ENCODE results near the gene NOC2L. TPM values are rescaled to one million over a fixed set of nuclear protein-coding genes. Genes with fewer than 3 reads are reported as not detected.
"Not testable (repeated sequence)": the region's sequence is repeated elsewhere in the genome, so short reads cannot be mapped to it uniquely, and the experiment has no call there.

NOC2L gene
- polyA plus RNA-seq, 1 donor: 43.6 TPM

DNA sequence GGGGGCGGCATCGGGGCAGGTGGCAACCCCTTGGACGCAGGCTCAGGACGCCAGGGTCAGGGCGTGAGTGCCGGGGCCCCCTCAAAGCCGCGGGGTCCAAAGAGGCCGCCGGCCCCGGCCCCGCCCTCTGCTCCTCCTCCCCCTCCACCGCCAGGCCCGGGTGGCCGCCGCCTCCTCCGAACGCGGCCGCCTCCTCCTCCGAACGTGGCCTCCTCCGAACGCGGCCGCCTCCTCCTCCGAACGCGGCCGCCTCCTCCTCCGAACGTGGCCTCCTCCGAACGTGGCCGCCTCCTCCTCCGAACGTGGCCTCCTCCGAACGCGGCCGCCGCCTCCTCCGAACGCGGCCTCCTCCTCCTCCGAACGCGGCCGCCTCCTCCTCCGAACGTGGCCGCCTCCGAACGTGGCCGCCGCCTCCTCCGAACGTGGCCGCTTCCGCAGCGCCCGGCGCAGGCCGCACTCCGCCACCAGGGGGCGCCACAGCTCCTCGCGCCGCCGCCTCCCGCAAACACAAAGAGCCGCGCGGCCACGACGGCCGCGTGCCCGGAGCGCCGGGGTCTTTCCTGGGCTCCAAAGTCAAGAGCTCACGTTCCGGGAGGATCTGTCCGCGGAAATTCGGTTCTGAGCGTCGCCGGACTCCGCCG, 54.6 kb downstream of the NOC2L start:
- DNase-seq (ENCODE audit: low read depth): peak; percentile 44

- DNase-seq (ENCODE audit: low read depth): no peak
Observed at GRCh38 chr1:903721-904271, 55.3 kb downstream of the NOC2L start.

DNA sequence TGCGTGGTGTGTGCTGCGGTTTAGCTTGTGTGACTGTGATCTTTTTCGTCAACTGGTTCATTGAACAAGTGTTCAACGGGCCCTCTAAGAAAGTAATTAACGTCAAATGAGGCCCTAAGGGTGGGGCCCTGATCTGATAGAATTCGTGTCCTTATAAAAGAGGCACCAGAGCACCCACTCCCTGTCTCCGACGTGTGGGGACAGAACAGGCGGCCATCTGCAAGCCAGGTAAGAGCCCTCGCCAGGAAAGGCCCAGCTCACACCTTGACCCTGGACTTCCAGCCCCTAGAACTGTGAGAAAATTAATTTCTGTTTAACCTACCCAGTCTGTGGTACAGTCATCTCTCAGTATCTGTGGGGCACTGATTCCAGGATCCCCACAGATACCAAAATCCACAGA, 55.8 kb downstream of the NOC2L start:
- no peak for DNase-seq (ENCODE audit: low read depth)

DNA sequence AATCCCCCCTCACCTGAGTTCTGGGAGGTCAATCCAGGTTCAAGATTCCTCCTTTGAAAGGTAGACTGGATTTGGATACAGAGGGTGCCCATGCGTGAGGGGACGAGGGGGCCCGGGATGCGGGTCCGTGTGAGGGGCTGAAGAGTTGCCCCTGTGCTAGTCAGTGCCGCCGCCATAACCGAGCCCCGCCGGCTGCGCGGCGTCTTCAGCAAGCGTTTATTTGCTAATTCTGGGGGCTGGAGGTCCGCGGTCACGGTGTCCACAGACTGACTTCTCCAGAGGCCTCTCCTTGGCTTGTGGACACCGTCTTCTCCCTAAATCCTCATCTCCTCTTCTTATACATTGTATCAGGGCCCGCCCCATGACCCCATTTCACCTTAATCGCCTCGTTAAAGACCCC, 56.3 kb downstream of the NOC2L start:
- no peak for DNase-seq (ENCODE audit: low read depth)

- no peak for DNase-seq (ENCODE audit: low read depth)
Observed at GRCh38 chr1:901108-901859, 57.8 kb downstream of the NOC2L start.

GRCh38 chr1:899636-900317, 59.3 kb downstream of the NOC2L start:
- no peak for DNase-seq (ENCODE audit: low read depth)

DNA sequence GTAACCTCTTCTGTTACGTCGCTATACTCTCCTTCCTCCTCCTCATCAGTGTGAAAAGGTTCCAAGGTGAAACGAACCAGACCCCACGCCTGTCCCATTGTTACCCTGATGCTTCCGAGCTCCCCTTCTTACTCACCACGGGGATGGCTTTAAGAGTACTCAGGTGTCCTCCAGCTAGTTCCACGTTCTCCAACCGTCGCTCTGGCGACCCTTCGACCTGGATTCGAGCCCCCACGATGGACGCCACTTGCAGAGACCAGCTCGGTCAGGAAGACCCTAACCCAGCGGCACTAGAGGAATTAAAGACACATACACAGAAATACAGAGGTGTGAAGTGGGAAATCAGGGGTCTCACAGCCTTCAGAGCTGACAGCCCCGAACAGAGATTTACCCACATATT, 61.1 kb downstream of the NOC2L start:
- not testable (repeated sequence) for DNase-seq (ENCODE audit: low read depth)

DNA sequence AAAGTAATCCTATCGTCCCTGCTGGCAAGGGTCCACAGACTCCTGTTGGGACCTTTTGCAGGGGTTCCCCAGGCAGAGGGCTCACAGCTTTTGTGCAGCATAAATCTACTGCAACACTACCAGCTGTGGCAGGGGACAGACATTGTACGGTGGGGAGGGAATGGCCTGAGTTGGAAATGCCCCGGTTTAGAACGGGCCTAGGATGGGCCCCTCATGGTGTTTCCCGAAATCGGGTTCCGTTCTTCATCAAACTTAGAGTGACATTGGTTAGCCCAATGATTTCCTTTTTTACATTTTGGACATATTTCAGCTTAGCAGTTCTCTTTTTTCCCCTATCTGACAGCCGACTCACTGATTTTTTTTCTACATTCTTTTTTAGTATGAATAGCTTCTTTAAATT, 61.8 kb downstream of the NOC2L start:
- DNase-seq (ENCODE audit: low read depth): no peak

Other genes with a start within 250 kb of the NOC2L start
- gene SAMD11, start 35.3 kb downstream of the NOC2L start, polyA plus RNA-seq (ENCODE audit: insufficient read length): 5.6 TPM
- 6.3 TPM for gene KLHL17, start 1.3 kb upstream of the NOC2L start, polyA plus RNA-seq (ENCODE audit: insufficient read length)
- 0.08 TPM for gene PLEKHN1, start 7.2 kb upstream of the NOC2L start, polyA plus RNA-seq (ENCODE audit: insufficient read length)
- gene PERM1, start 22.8 kb upstream of the NOC2L start, polyA plus RNA-seq (ENCODE audit: insufficient read length): 3.3 TPM
- gene HES4, start 40.8 kb upstream of the NOC2L start, polyA plus RNA-seq (ENCODE audit: insufficient read length): 19.9 TPM
- 6.2 TPM for gene ISG15, start 54.2 kb upstream of the NOC2L start, polyA plus RNA-seq (ENCODE audit: insufficient read length)
- 37.5 TPM for gene AGRN, start 60.9 kb upstream of the NOC2L start, polyA plus RNA-seq (ENCODE audit: insufficient read length)
- gene RNF223, start 115.0 kb upstream of the NOC2L start, polyA plus RNA-seq (ENCODE audit: insufficient read length): 0.08 TPM
- 6.4 TPM for gene C1orf159, start 156.8 kb upstream of the NOC2L start, polyA plus RNA-seq (ENCODE audit: insufficient read length)
- gene TTLL10, start 214.6 kb upstream of the NOC2L start, polyA plus RNA-seq (ENCODE audit: insufficient read length): 0.35 TPM
- gene TNFRSF18, start 247.3 kb upstream of the NOC2L start, polyA plus RNA-seq (ENCODE audit: insufficient read length): 6.1 TPM

Measured in forelimb muscle (tissue), 1 donor.